Measurements from ENCODE around the gene GUCA2B.

DNA sequence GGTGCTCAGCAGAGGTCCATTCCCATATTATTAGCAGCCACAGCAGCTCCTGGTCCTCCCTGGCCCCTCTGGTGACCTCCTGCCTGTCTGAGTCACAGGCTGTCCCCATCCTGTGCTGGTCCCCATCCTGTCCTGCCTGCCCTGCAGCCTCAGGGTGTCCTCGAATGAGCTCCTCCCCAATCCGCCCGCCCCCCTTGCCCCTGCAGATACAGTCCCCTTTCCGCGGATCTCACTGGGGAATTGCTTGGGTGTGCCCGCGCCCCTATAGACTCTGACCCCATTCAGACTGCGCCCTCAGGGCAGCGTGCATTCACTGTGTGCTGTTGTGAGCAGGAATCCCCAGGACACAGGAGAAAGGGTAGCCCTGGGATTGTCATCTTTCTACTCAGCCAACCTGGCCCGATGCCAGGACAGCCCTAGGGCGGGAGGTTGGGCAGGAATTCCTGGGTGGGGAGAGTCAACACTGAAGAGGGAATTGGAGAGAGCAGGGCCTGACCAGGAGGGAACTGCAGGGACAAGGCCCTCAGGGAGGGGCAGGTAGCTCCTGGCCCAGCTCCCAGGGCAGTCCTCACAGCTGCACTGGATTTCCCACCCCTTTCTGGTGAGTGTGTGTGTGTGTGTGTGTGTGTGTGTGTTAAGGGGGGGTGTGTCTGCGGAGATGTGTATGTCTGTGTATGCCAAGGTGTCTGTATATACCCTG lies 12.5 kb downstream of the GUCA2B start:
- TF ChIP-seq, protein P1, sequence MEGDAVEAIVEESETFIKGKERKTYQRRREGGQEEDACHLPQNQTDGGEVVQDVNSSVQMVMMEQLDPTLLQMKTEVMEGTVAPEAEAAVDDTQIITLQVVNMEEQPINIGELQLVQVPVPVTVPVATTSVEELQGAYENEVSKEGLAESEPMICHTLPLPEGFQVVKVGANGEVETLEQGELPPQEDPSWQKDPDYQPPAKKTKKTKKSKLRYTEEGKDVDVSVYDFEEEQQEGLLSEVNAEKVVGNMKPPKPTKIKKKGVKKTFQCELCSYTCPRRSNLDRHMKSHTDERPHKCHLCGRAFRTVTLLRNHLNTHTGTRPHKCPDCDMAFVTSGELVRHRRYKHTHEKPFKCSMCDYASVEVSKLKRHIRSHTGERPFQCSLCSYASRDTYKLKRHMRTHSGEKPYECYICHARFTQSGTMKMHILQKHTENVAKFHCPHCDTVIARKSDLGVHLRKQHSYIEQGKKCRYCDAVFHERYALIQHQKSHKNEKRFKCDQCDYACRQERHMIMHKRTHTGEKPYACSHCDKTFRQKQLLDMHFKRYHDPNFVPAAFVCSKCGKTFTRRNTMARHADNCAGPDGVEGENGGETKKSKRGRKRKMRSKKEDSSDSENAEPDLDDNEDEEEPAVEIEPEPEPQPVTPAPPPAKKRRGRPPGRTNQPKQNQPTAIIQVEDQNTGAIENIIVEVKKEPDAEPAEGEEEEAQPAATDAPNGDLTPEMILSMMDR (IDR thresholded peaks at IDR 0.05), result no peak
- TF ChIP-seq POLR2A (IDR thresholded peaks at IDR 0.05), result no peak

Measured in right lobe of liver (tissue), 4 donors.